Liver (tissue), 9 donors: ENCODE results near the gene NDST1. TPM values are rescaled to one million over a fixed set of nuclear protein-coding genes. Genes with fewer than 3 reads are reported as not detected.
A peak's percentile ranks its signal among the peaks of the same experiment; 100 is the strongest.

ENCODE experiments used
- DNase-seq: peaks from one replicate; pipeline ENCODE4 v3.0.0-alpha.2; 2017; ENCODE audit warnings: low spot score
- H3K27ac ChIP-seq, 2 donors: one replicate each; pipeline ENCODE4 v1.7.0; 2013; ENCODE audit warnings: inconsistent platforms in 2 of 2, low read length in 2 of 2, control low read depth in 1 of 2, low read depth in 1 of 2, mild to moderate bottlenecking in 1 of 2
- H3K27me3 ChIP-seq, 4 donors: one replicate each; pipeline versions ENCODE4 v1.6.1 to v1.7.0; 2013; ENCODE audit warnings: low read length in 3 of 4, inconsistent platforms in 1 of 4, mild to moderate bottlenecking in 1 of 4, moderate library complexity in 1 of 4; ENCODE audit not compliant: control insufficient read depth in 4 of 4, insufficient read depth in 4 of 4
- H3K36me3 ChIP-seq, 4 donors: one replicate each; pipeline versions ENCODE4 v1.6.1 to v1.7.0; 2013; ENCODE audit warnings: low read length in 3 of 4, mild to moderate bottlenecking in 3 of 4, low read depth in 1 of 4, moderate library complexity in 1 of 4; ENCODE audit not compliant: control insufficient read depth in 4 of 4, insufficient read depth in 3 of 4
- H3K4me1 ChIP-seq, 4 donors: one replicate each; pipeline versions ENCODE4 v1.6.1 to v1.7.0; 2013; ENCODE audit warnings: low read length in 3 of 4, mild to moderate bottlenecking in 3 of 4, moderate library complexity in 1 of 4; ENCODE audit not compliant: control insufficient read depth in 4 of 4, insufficient read depth in 4 of 4
- H3K4me3 ChIP-seq, 3 donors: one replicate each; pipeline versions ENCODE4 v1.6.1 to v1.7.0; 2013; ENCODE audit warnings: low read length in 3 of 3, control low read depth in 1 of 3, low read depth in 1 of 3, mild to moderate bottlenecking in 1 of 3
- H3K9ac ChIP-seq, 2 donors: one replicate each; pipeline ENCODE4 v1.7.0; 2013; ENCODE audit warnings: low read length in 2 of 2, mild to moderate bottlenecking in 2 of 2, moderate library complexity in 2 of 2, control low read depth in 1 of 2, low read depth in 1 of 2
- H3K9me3 ChIP-seq, 4 donors: one replicate each; pipeline versions ENCODE4 v1.6.1 to v1.7.0; 2013; ENCODE audit warnings: low read length in 3 of 4; ENCODE audit not compliant: control insufficient read depth in 4 of 4
- EGR1 ChIP-seq, 2 donors: IDR thresholded peaks; 2 replicates each; pipeline ENCODE4 v1.6.1; 2016 to 2018; ENCODE audit warnings: antibody characterized with exemption in 2 of 2, low read depth in 2 of 2
- GABPA ChIP-seq, 2 donors: IDR thresholded peaks in 1 of 2; conservative IDR thresholded peaks in 1 of 2; 2 replicates each; pipeline ENCODE4 v1.6.1; 2016; ENCODE audit warnings: antibody characterized with exemption in 2 of 2, mild to moderate bottlenecking in 1 of 2, moderate library complexity in 1 of 2
- HNF4A ChIP-seq, 2 donors: conservative IDR thresholded peaks; 2 replicates each; pipeline ENCODE4 v1.6.1; 2016; ENCODE audit warnings: antibody characterized with exemption in 2 of 2, mild to moderate bottlenecking in 2 of 2
- HNF4G ChIP-seq: IDR thresholded peaks from 2 replicates; pipeline ENCODE4 v1.6.1; 2016; ENCODE audit warnings: antibody characterized with exemption
- JUND ChIP-seq, 2 donors: IDR thresholded peaks; 2 replicates each; pipeline ENCODE4 v1.6.1; 2016; ENCODE audit warnings: antibody characterized with exemption in 2 of 2
- NR2F2 ChIP-seq: IDR thresholded peaks from 2 replicates; pipeline ENCODE4 v1.6.1; 2016; ENCODE audit warnings: antibody characterized with exemption
- RAD21 ChIP-seq, 2 donors: IDR thresholded peaks; 2 replicates each; pipeline ENCODE4 v1.6.1; 2016; ENCODE audit warnings: antibody characterized with exemption in 2 of 2, mild to moderate bottlenecking in 2 of 2
- RXRA ChIP-seq, 2 donors: IDR thresholded peaks; 2 replicates each; pipeline ENCODE4 v1.6.1; 2017 to 2018; ENCODE audit warnings: antibody characterized with exemption in 2 of 2, mild to moderate bottlenecking in 1 of 2
- SP1 ChIP-seq: IDR thresholded peaks from 2 replicates; pipeline ENCODE4 v1.6.1; 2018; ENCODE audit warnings: antibody characterized with exemption, mild to moderate bottlenecking
- YY1 ChIP-seq: IDR thresholded peaks from 2 replicates; pipeline ENCODE4 v1.6.1; 2016; ENCODE audit warnings: antibody characterized with exemption, mild to moderate bottlenecking
- WGBS: extraction: QIAGEN DNeasy Blood & Tissue Kit; methylation state at CpG from one replicate; pipeline ENCODE4 v1.1.7; 2013; 5-methylcytosine and 5-hydroxymethylcytosine counted together
- polyA plus RNA-seq, 2 donors: library from polyadenylated mRNA; stranded (reverse) in 1 of 2; unstranded in 1 of 2; fragments of 200-250 nt in 1 of 2; fragments of >200 nt in 1 of 2; fragmentation: Nextera tagmentation in 1 of 2; extraction: Ambion mirVana in 1 of 2; gene quantifications; one replicate each; pipeline versions ENCODE4 v1.2.1 to v1.2.3, GENCODE V29; 2013 to 2015
- total RNA-seq, 2 donors: library from RNA; depleted of rRNA; stranded (reverse); fragments of >200 nt; gene quantifications; one replicate each; pipeline ENCODE4 v1.2.3, GENCODE V29; 2014
- TF ChIP-seq, protein P1 (sequence below): IDR thresholded peaks from 2 replicates; pipeline ENCODE4 v1.6.1; 2016; ENCODE audit warnings: antibody characterized with exemption
- TF ChIP-seq, protein P2 (sequence below): IDR thresholded peaks from 2 replicates; pipeline ENCODE4 v1.6.1; 2016; ENCODE audit warnings: antibody characterized with exemption
- donor health status: healthy.
- donor health status: healthy.
- donor health status: healthy.
- donor health status: healthy.
- donor health status: healthy.

The NDST1 gene
- total and polyA plus RNA-seq, 4 donors = 10.3 to 103 (median 39.0) TPM

DNA sequence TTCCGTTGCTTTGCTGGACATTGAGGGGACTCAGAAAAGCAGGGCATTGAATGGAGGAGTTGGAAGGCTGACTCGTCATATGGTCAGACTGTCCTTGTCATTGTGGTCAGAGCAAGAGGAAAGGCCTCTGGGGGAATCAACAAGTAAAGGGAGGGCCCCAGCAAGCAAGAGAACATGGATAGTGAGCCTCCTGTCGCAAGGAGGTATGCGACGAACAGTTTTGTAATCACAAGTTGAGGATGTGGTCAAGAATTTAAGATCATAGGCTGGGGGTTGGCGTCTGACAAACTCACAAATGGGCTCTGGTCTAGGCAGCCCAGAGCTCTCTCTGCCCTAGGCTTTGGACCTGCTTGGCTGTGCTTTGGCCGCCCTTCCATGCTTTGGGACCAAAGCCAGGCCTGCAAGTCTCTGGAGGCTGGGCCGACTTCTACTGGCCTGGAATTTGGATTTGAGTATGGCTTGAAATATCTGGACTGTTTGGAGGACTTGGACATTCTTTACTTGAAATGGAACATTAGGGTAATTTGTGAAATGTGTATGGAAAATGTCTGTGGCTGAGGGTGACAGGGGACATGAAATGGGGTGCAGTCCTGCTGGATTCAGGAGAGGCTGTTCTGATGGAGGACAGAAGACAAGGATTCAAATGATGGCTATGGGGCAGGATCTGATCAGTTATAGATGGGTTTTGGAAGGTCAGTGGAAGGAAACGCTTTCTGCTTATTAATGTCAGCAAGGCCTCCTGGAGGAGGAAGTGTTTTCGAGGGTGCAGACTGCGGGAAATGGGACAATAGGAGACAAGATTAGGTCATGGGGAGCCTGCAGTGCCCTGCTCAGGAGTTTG, 19.2 kb upstream of the NDST1 start:
- Histone ChIP-seq H3K27me3 (no peaks in the 10 kb centered on the region), H3K9ac (peak overlapping the region in 1 of 2 donors; percentile 62), H3K4me3 (peak overlapping the region; percentile 76 to 92 (median 81)), H3K4me1 (peaks cover 19 to 63% (median 56%) of the 10 kb centered on the region in 4 donors), H3K9me3 (no peaks in the 10 kb centered on the region), H3K27ac (peak overlapping the region; percentile 98 to 99), H3K36me3 (peaks cover 4 to 22% (median 9%) of the 10 kb centered on the region in 4 donors)
- TF ChIP-seq, protein P1, sequence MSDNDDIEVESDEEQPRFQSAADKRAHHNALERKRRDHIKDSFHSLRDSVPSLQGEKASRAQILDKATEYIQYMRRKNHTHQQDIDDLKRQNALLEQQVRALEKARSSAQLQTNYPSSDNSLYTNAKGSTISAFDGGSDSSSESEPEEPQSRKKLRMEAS = peak; percentile 41
- peak; percentile 72 for TF ChIP-seq NR2F2
- TF ChIP-seq YY1 = peak; percentile 86
- TF ChIP-seq, protein P2, sequence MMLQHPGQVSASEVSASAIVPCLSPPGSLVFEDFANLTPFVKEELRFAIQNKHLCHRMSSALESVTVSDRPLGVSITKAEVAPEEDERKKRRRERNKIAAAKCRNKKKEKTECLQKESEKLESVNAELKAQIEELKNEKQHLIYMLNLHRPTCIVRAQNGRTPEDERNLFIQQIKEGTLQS = no peak
- no peak for TF ChIP-seq EGR1 (IDR thresholded peaks at IDR 0.05; ENCODE audit: low read depth in 2 of 2)
- TF ChIP-seq RXRA (IDR thresholded peaks at IDR 0.05) = peak; percentile 57 to 62
- TF ChIP-seq RAD21 (IDR thresholded peaks at IDR 0.05) = peak in 1 of 2 donors; percentile 59
- TF ChIP-seq HNF4G = no peak
- peak; percentile 51 to 62 for TF ChIP-seq HNF4A (conservative IDR thresholded peaks at IDR 0.05)
- peak in 1 of 2 donors; percentile 58 for TF ChIP-seq JUND (IDR thresholded peaks at IDR 0.05)
- TF ChIP-seq SP1 = no peak
- no peak for DNase-seq
- WGBS = 33% methylated on average over 11 of the region's 11 CpGs

DNA sequence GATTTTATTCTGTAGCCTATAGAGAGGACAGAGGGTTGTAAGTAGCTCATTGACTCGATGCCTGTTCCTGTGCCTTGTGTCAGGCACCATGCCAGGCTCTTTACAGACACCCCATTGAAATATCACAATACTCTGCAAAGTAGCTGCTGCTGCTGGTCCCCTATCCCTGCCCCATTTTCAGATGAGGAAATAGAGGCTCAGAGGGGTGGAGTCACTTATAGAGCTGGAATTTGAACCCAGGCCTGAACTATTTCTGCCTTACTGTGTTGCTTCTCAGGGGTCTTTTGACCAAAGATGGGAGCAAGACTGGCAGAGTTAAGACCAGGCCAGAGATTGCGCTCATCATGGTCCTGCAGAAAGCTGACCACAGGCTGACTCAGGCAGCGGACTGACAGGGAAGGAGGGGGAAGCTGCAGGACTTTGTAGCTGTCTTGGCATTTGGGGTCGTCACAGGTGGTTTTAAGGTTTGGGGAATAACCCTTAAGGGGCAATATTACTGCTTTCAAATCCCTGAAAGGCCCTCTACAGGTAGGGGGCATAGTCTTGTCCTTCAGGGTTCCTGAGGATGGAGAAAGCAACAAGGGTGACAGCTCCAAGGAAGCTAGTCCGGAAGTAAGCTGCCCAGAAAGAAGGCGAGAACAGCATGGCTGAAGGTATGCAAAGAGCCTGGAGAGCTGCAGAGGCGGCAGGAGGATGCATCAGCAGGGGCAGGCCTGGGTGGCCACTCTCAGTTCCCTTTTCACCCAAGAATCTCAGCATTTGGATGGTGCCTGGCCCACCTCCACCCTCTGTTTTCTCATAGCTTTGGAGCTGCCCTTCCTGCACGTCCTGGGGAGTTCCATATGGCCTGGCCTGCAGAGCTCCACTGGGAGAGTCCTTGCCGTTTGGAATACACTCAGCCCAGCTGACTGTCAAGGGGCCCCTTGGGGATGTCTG, 18.3 kb upstream of the NDST1 start:
- TF ChIP-seq NR2F2 = no peak
- H3K27me3 ChIP-seq = no peaks in the 10 kb centered on the region
- peaks cover 4 to 22% (median 9%) of the 10 kb centered on the region in 4 donors for H3K36me3 ChIP-seq
- H3K4me3 ChIP-seq = no peak overlapping the region
- peak overlapping the region; percentile 98 to 99 for H3K27ac ChIP-seq
- WGBS = 61% methylated on average over 9 of the region's 9 CpGs
- peaks cover 19 to 63% (median 56%) of the 10 kb centered on the region in 4 donors for H3K4me1 ChIP-seq
- no peak for DNase-seq
- no peaks in the 10 kb centered on the region for H3K9me3 ChIP-seq
- H3K9ac ChIP-seq = peak overlapping the region in 1 of 2 donors; percentile 36

DNA sequence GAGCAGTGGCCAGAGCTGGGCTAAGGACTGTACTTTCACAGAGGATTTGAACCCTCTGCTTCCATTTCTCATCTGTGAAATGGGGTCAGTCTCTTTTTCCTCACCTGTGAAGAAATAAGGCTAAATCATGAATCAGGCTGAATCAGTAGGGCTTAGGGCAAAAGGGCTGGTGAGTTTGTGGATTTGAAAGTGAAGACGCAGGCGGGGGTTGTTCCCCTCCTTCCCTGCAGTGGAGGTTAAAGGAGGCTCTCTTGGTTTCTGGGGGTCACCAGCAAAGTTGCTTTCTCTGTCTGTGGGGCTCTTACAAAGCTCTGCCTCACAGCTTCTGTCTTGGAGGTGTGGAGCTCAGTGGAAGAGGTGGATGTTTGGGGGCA, 17.6 kb upstream of the NDST1 start:
- H3K4me1 ChIP-seq = peaks cover 16 to 58% (median 52%) of the 10 kb centered on the region in 4 donors
- DNase-seq = no peak
- H3K9me3 ChIP-seq = no peaks in the 10 kb centered on the region

More for the DNA sequence above, 17.6 kb upstream of the NDST1 start:
- H3K9ac ChIP-seq = no peak overlapping the region
- H3K27me3 ChIP-seq = no peaks in the 10 kb centered on the region
- peak overlapping the region; percentile 98 to 99 for H3K27ac ChIP-seq
- TF ChIP-seq, protein P1 = no peak
- TF ChIP-seq GABPA (IDR thresholded peaks at IDR 0.05 in 1 of 2, conservative IDR thresholded peaks at IDR 0.05 in 1 of 2) = no peak
- H3K36me3 ChIP-seq = peaks cover 4 to 22% (median 9%) of the 10 kb centered on the region in 4 donors
- H3K4me3 ChIP-seq = no peak overlapping the region
- 92% methylated on average over 2 of the region's 2 CpGs for WGBS
